Neuron (in vitro differentiated cells): ENCODE data around the gene RRN3.
"Not testable (repeated sequence)": the region's sequence is repeated elsewhere in the genome, so short reads cannot be mapped to it uniquely, and the experiment has no call there.

ENCODE experiments used
- H2AFZ ChIP-seq: one replicate; pipeline ENCODE4 v1.6.1; 2013; ENCODE audit warnings: low read depth, mild to moderate bottlenecking, inconsistent platforms, low read length, moderate library complexity
- H3K27me3 ChIP-seq: one replicate; pipeline ENCODE4 v1.6.1; 2013; ENCODE audit warnings: low read length; ENCODE audit not compliant: insufficient read depth
- H3K36me3 ChIP-seq: one replicate; pipeline ENCODE4 v1.6.1; 2013; ENCODE audit warnings: low read length; ENCODE audit not compliant: insufficient read depth
- H3K4me1 ChIP-seq: one replicate; pipeline ENCODE4 v1.6.1; 2013; ENCODE audit warnings: low read length; ENCODE audit not compliant: insufficient read depth
- H3K4me3 ChIP-seq: 2 replicates; pipeline ENCODE4 v1.5.1; 2013; ENCODE audit warnings: mild to moderate bottlenecking, low read length, moderate library complexity
- H3K9me3 ChIP-seq: one replicate; pipeline ENCODE4 v1.6.1; 2013; ENCODE audit warnings: low read length

Gene RRN3, protein sequence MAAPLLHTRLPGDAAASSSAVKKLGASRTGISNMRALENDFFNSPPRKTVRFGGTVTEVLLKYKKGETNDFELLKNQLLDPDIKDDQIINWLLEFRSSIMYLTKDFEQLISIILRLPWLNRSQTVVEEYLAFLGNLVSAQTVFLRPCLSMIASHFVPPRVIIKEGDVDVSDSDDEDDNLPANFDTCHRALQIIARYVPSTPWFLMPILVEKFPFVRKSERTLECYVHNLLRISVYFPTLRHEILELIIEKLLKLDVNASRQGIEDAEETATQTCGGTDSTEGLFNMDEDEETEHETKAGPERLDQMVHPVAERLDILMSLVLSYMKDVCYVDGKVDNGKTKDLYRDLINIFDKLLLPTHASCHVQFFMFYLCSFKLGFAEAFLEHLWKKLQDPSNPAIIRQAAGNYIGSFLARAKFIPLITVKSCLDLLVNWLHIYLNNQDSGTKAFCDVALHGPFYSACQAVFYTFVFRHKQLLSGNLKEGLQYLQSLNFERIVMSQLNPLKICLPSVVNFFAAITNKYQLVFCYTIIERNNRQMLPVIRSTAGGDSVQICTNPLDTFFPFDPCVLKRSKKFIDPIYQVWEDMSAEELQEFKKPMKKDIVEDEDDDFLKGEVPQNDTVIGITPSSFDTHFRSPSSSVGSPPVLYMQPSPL

DNA sequence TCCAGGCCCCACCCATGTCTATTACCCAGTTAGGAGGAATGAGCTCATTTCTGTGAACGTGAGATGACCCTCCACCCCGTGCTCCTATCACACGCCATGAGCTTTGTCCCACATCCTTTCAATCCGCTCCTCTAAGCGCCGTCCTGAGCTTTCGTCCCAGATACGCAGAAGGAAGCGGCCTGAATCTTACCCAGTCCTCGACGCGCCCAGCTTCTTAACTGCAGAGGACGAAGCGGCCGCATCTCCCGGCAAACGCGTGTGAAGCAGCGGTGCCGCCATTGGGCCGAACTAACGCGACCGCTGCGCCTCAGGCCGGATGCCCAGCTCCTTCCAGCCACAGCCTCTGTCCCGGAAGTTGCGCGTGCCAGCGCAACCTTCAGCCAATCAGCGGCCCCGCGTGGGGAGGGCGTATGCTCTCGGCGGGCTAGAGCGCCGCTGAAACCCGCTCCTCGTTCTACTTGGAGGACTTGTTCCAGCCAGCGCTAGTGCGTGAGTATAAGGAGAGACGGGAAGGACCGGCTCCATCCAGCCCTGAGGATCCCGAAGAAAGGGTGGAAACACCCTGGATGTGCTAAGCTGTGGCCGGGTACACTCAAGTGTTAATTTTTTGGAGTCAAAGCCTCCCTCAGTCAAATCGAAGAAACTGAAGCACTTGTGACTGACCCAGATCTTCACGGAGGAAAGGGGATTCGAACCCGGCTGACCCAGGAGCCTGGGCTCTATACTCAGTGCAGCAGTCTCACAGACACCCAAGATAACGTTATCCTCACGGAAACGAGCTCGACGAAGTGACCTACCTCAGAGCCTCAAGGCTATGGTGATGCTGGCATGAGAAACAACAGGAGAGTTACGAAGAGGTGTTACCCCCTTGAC lies at the start of gene RRN3:
Gene RRN3 (minus strand): TSS at position 318 of the 873 bp plus-strand sequence. CDS start 39 bp downstream, at position 279.
- H3K9me3 ChIP-seq, H3K36me3 ChIP-seq, H2AFZ ChIP-seq, H3K27me3 ChIP-seq, H3K4me1 ChIP-seq: not testable (repeated sequence)
- peak within 1 kb of the TSS; percentile 63 for H3K4me3 ChIP-seq

DNA sequence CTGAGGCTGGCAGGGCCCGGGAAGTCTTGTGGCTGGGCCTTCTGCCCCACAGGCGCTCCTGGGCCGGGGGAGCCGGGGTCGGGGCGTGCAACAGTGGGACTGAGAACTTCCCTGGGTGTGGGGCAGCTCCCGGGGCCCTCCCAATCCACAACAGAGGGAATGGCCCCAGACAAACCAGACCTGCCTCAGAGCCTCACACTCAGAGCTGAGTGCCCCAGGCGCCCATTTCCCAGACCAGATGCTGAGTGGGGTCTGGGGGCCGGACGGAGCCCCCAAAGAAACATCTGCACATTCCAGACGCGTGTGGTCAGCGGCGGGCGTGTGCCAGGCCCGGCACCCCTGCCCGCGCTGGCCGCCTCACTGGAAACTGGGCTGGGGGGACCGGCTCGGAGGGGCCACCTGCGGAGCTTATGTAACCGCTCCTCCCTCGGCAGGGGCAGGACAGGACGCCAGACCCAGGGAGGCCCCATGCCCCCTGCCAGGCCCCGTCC lies 49.6 kb upstream of the RRN3 start:
- H3K4me3 ChIP-seq, H2AFZ ChIP-seq, H3K36me3 ChIP-seq, H3K27me3 ChIP-seq, H3K9me3 ChIP-seq: not testable (repeated sequence)
- H3K4me1 ChIP-seq = peaks cover 13% of the 10 kb centered on the region

DNA sequence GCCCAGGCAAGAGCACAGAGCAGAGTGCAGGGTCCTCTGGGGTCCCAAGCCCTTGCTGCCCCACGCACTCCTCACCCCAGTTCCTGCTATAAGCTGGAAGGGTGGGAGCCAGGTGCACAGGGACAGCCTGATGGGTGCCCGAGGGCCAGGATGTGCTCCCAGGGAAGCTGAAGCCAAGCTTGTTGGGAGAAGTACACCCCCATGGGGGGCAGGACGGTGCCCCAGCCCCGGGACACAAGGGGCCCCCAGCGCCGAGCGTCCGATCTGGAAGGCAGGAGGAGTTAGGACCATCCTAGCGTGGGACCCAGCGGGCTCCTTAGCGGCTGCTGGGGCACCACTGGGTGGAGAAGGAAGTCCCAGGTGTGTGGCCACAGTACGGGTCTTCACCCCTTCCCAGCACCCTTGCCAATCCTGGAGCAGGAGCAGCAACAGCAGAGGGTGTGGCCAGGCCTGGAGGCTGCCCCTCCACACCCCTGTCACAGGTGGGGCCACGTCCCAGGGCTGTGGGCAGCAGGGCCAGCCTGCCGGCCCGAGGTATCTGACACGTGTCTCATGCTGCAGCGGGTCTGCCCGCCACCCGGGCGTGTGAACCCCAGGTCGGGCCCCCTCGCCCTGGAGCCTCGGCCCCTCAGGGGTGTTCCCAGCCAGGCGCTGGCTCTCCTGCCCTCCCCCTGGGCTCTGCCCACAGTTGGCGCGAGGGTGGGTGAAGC lies 49.0 kb upstream of the RRN3 start:
- H3K9me3 ChIP-seq, H3K36me3 ChIP-seq, H2AFZ ChIP-seq, H3K4me3 ChIP-seq, H3K27me3 ChIP-seq: not testable (repeated sequence)
- peaks cover 13% of the 10 kb centered on the region for H3K4me1 ChIP-seq

DNA sequence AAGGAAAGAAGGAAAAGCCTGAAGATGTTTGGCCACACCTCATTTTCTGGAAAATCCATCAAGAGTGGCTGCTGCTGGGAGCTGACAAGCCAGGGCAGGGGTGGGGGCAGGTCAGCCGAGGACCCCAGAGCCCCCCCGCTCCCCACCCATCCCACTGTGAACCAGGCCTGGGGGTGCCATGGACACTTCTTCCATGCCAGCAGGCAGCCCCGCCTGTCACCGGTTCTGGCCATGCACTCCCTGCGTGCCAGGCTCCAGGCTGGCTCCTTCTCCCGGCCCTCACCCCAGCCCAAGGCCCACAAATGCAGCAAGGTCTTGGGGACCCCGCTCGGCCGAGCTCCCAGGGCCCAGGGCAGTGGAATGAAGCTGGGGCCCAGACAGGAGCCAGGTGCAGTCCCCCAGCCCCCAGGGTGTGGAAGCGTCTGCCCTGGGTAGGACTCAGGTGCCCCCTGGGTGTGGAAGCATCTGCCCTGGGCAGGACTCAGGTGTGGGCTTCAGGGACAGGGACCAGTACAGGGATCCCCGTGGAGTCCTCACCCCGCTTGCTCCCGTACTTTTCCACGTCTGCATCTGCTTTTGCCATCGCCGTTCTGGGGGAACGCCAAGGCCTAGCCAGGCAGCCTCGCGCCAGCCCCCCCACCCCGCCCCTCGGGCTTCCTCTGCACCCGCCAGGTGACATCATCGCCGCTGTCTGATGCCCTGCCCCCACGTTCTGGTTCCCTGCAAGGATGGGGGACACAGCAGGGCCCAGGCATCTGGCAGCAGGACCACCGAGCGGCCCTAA lies 48.2 kb upstream of the RRN3 start:
- H3K9me3 ChIP-seq, H3K36me3 ChIP-seq, H3K4me3 ChIP-seq, H2AFZ ChIP-seq, H3K27me3 ChIP-seq: not testable (repeated sequence)
- H3K4me1 ChIP-seq = peaks cover 13% of the 10 kb centered on the region

DNA sequence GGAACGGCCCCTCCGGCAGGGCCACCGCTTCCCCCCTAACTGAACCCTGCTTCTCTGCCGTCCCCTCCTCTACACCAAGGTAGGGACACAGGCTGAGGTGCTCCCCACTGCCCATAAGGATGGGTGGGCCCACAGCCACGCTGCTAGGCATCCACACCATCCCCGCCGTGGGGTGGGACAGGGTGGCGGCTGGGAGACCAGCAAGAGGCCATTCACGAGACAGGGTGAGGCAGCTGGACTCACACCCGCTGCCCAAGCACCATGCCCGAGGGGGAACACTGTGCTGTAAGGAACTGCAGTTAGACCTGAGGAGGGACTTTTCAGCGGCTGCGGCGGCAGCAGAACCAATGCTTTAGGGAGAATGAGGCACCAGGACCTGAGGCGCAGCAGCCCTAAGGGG lies 47.5 kb upstream of the RRN3 start:
- Histone ChIP-seq H3K4me3 (no peak overlapping the region), H3K9me3 (no peaks in the 10 kb centered on the region), H3K4me1 (peaks cover 13% of the 10 kb centered on the region), H3K27me3 (no peaks in the 10 kb centered on the region), H2AFZ (no peak overlapping the region), H3K36me3 (peaks cover 2% of the 10 kb centered on the region)

DNA sequence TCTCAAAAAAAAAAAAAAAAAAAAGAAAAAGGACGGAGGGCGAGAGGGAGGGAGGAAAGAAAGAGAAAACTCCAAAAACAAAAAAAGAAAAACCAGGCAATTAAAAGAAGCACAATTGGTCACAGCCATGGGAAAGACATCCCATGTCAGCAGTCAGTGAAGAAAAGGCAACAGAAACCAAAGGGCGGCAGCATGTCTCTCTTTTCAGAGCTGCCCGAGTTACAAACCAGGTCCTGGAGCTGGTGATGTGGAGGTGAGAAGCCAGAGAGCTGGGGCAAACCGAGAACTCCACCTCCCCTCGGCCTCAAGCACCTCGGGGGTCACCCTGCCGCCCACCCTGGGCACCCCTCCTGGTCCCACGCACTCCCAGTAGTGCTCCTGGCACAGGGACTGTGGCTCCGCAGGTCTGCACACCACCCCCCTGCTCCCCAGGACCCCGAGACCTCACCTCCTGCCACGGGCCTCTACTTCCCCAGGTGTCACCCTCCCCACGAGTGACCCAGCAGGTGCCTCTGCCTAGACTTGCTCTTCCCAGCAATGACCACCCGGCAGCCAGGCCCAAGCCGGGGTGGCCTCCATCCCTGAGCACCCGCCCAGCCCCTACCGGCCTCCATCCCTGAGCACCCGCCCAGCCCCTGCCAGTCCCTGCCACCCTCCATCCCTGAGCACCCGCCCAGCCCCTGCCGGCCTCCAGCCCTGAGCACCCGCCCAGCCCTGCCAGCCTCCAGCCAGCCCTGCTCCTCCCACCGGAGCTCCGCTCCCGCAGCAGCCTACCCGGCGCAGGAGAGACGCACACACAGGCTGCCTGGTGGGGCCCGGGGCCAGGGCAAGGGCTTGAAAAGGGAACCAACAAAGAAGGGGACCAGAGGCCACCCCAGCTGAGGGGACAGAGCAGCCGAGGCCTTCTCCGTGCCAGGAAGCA lies 46.6 kb upstream of the RRN3 start:
- not testable (repeated sequence) for H3K9me3 ChIP-seq, H2AFZ ChIP-seq, H3K27me3 ChIP-seq, H3K36me3 ChIP-seq, H3K4me3 ChIP-seq
- H3K4me1 ChIP-seq = peaks cover 13% of the 10 kb centered on the region

DNA sequence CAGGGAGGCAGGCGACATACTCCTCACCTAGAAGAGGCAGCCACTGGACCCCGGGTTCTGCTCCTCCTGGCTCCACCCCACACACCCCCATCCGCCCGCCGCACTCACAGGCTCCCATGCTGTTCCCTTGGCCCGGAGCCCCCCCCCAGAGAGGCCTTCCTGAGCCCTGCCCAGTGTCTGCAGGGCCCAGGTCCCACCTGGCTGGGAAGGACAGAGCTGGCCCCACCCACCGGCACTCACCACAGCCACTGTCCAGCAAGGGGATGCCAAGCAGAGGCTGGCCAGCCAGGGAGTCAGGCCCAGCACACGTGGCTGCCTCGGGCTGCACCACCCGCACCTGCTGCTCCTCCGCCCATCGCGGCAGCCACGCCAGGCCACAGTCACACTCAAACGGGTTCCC lies 43.4 kb upstream of the RRN3 start:
- H3K4me1 ChIP-seq, H2AFZ ChIP-seq, H3K4me3 ChIP-seq, H3K9me3 ChIP-seq, H3K36me3 ChIP-seq, H3K27me3 ChIP-seq: not testable (repeated sequence)

DNA sequence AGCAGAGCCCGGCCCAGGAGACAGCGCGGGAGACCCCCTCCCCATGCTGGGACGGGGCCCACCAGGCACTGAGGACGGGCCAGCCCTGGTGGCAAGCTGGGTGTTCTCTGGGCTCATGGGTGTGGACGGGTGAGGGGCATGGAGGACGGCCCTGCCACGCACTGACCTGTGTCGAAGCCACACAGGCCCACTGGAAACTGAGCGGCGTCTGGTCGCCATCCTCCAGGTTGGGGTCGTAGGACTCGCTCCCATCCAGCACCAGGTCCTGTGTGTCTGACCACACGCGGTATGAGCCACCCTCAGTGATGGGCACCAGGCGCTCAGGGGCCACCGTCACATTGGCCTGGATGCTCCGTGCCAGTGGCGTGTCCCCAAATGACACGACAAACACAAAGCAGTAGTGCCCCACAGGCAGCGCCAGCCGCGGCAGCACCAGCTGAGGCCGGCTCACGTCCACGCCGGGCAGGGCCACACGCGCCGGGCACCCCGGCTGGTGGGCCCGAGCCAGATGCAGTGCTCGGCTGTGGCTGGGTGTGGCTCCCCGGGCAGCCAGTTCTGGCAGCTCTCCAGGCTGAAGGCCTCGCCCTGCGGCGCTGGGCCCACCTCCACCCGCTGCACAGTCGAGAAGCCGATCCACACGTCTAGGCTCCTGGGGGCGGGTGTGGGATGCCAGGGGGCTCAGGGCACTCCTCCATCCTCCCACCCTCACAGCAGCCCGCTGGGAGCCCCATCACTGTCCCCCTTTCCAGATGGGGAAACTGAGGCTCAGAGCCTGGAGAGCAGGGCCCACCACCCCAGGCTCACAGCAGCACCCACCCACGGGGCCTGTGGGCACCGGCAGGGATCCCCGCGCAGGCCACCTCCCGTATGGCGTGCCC lies 41.6 kb upstream of the RRN3 start:
- not testable (repeated sequence) for H2AFZ ChIP-seq, H3K4me3 ChIP-seq, H3K36me3 ChIP-seq, H3K4me1 ChIP-seq, H3K27me3 ChIP-seq, H3K9me3 ChIP-seq

DNA sequence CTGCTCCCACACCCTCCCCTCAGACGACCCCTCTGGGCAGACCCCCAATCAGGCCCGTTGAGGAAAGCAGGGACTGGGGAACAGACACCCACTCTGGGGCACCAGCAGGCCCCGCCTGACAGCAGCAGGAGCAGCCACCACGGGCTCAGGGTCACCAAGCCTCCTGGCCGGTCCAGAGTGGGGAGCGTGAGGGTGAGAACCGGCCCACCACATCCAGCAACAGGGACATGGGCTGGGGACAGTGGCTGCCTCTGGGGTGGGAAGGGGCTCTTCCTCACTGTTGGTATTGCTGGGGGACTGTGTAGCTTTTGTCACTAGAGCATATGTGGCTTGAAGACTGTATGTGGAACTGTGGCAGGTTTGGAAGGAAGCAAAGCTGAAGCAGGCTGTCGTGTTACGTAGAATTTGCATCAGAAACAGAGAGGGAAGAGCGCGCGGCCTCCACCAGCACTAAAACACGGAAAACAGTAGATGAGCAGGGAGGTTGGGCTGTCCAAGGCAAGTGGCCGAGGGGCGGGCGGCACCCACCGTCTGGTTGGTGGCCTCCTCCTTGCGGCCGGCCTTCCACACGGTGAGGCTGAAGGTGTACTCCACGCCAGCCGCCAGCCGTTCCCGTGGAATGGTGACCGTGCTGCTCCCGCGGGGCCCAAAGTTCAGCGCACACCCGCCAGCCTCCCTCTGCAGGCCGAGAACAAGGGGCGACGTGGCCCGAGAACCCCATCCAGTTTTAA lies 40.8 kb upstream of the RRN3 start:
- not testable (repeated sequence) for H3K4me1 ChIP-seq, H3K9me3 ChIP-seq, H3K36me3 ChIP-seq, H3K27me3 ChIP-seq, H3K4me3 ChIP-seq, H2AFZ ChIP-seq

DNA sequence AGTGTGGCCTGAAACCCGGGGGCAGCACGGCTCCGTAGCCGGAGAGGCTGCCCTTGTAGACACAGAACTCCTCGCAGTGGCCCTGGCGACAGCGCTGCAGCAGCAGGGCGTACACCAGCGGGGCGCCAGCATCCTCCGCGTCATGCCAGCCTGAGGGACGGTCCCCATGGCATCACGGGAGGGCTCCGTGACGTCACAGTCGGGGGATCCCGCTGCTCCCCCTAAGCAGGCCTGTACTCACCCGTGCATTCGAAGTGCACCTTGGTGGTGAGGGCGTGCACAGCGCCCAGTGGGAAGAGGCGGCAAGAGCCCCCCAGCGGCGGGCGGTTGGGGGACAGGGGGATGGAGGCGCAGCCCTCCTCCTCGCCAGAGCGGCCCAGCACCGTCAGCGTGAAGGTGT lies 39.5 kb upstream of the RRN3 start:
- not testable (repeated sequence) for H2AFZ ChIP-seq, H3K4me3 ChIP-seq, H3K36me3 ChIP-seq, H3K27me3 ChIP-seq, H3K9me3 ChIP-seq, H3K4me1 ChIP-seq
